ENCODE measurements around the gene CAMSAP2. TPM values are rescaled to one million over a fixed set of nuclear protein-coding genes. Genes with fewer than 3 reads are reported as not detected.

The CAMSAP2 gene, protein sequence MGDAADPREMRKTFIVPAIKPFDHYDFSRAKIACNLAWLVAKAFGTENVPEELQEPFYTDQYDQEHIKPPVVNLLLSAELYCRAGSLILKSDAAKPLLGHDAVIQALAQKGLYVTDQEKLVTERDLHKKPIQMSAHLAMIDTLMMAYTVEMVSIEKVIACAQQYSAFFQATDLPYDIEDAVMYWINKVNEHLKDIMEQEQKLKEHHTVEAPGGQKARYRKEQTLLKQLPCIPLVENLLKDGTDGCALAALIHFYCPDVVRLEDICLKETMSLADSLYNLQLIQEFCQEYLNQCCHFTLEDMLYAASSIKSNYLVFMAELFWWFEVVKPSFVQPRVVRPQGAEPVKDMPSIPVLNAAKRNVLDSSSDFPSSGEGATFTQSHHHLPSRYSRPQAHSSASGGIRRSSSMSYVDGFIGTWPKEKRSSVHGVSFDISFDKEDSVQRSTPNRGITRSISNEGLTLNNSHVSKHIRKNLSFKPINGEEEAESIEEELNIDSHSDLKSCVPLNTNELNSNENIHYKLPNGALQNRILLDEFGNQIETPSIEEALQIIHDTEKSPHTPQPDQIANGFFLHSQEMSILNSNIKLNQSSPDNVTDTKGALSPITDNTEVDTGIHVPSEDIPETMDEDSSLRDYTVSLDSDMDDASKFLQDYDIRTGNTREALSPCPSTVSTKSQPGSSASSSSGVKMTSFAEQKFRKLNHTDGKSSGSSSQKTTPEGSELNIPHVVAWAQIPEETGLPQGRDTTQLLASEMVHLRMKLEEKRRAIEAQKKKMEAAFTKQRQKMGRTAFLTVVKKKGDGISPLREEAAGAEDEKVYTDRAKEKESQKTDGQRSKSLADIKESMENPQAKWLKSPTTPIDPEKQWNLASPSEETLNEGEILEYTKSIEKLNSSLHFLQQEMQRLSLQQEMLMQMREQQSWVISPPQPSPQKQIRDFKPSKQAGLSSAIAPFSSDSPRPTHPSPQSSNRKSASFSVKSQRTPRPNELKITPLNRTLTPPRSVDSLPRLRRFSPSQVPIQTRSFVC (N-terminal part only)
- 15.8 to 23.2 TPM (median 19.6 TPM) in 5 replicates for total RNA-seq (2022; extraction: Qiagen RNA extraction)

GRCh38 chr1:200738327-200738948 is at the start of gene CAMSAP2:
TSS of gene CAMSAP2 (plus strand) at chr1:200738893. CDS start at chr1:200739828, 935 bp downstream.

DNA sequence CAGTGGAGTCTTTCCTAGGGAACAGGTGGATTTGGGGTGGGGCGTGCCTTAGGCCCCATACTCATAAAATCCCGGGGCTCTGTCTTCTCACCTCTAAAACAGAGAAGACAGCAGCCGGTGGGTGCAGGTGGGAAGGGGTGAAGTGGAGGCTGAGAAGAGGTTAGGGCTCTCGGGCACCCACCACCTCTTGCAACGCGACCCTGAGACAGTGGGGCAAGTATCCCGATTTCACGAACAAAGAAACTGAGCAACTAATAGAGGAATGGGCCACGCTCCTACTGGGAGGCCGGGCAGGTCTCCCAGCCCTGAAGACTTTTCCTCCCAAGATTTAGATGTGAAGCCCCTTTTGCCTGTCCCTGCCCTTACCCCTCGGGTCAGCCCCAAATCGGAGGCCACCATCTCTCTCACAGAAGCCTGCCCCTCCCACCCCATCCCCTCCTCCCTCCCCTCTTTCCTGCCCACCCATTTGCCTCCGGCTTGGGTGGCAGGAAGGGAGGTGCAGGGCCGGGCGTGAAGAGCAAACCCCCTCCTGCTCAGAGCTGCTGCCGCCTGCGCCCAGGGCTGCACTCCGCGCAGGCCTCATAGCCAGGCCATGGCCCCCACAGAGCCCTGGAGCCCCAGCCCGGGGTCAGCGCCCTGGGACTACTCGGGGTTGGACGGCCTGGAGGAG is 133.9 kb downstream of the CAMSAP2 start, which contains the start of gene GPR25:
Gene GPR25 (plus strand): TSS at position 536 of the 670 bp plus-strand sequence. CDS start 57 bp downstream, at position 593.

GRCh38 chr1:200894712-200895442 is 156.2 kb downstream of the CAMSAP2 start, which contains the start of gene INAVA:
TSS of gene INAVA (plus strand) at chr1:200894900. CDS start at chr1:200898401, 3,501 bp downstream.

Other genes starting within 250 kb of the CAMSAP2 start
- 7.8 to 12.7 TPM (median 10.9 TPM) in 5 replicates for gene KIF14, start 118.1 kb upstream of the CAMSAP2 start, total RNA-seq (2022; extraction: Qiagen RNA extraction)
- 11.8 to 18.7 TPM (median 14.2 TPM) in 5 replicates for gene DDX59, start 69.0 kb upstream of the CAMSAP2 start, total RNA-seq (2022; extraction: Qiagen RNA extraction)
- gene GPR25, start 134.1 kb downstream of the CAMSAP2 start, total RNA-seq (2022; extraction: Qiagen RNA extraction), result not detected in 5 replicates
- 33.0 to 46.6 TPM (median 40.1 TPM) in 5 replicates for gene INAVA, start 156.0 kb downstream of the CAMSAP2 start, total RNA-seq (2022; extraction: Qiagen RNA extraction)

All from A549 treated with CORT108297 at 1 μM for 4 hours (cell line).